Nephron (organoid): Measurements from ENCODE around the gene MYH6.
A peak's percentile ranks its signal among the peaks of the same experiment; 100 is the strongest.

Experiments
- H3K27ac Mint-ChIP-seq, 3 experiments: 2 replicates each; pipeline ENCODE4 v1.8.0; 2020; ENCODE audit warnings: mixed read lengths in 3 of 3, mild to moderate bottlenecking in 2 of 3, moderate library complexity in 1 of 3
- H3K27me3 Mint-ChIP-seq: 2 replicates; pipeline ENCODE4 v1.8.0; 2021; ENCODE audit warnings: low read depth, mild to moderate bottlenecking, moderate library complexity, mixed read lengths
- H3K36me3 Mint-ChIP-seq: 2 replicates; pipeline ENCODE4 v1.8.0; 2020; ENCODE audit warnings: low read depth, mixed read lengths
- H3K4me1 Mint-ChIP-seq: 2 replicates; pipeline ENCODE4 v1.8.0; 2020; ENCODE audit warnings: mixed read lengths
- H3K4me3 Mint-ChIP-seq, 3 experiments: 2 replicates each; pipeline ENCODE4 v1.8.0; 2020; ENCODE audit warnings: mild to moderate bottlenecking in 3 of 3, mixed read lengths in 3 of 3, moderate library complexity in 2 of 3
- H3K9me3 Mint-ChIP-seq: 2 replicates; pipeline ENCODE4 v1.8.0; 2020; ENCODE audit warnings: mixed read lengths
- TF ChIP-seq, protein P1 (sequence below), 3 experiments: fragments of 200-600 bp; sonication (generic); IDR thresholded peaks; one replicate each; pipeline ENCODE4 v1.5.0; 2021; ENCODE audit warnings: antibody characterized with exemption in 3 of 3; ENCODE audit not compliant: unreplicated experiment in 3 of 3

MYH6 gene

DNA sequence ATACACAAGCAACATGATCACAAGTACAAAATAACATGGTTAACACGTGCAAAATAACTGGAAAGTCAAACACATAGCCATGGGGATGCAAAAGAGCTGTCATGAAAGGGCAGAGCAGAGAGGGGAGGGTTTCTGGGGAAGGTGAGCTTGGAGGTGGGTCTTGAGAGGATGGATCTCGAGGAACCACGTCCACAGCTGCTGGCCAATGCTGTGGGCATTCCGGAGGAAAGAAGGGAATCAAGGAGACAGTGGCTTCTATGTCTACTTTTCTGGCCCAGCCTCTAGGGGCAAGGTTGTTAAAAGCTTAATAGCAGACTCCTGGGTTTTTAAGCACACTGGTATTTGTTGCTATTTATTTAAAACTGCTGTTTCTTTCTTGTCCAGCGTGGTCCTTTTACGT, 35.8 kb upstream of the MYH6 start:
- Mint-ChIP-seq H3K27me3 (no peaks in the 10 kb centered on the region), H3K36me3 (no peaks in the 10 kb centered on the region), H3K4me1 (peaks cover 78% of the 10 kb centered on the region), H3K4me3 (peak overlapping the region in 1 of 3 experiments; percentile 51), H3K9me3 (no peaks in the 10 kb centered on the region), H3K27ac (peak overlapping the region; percentile 51 to 65 (median 55))
- TF ChIP-seq, protein P1, sequence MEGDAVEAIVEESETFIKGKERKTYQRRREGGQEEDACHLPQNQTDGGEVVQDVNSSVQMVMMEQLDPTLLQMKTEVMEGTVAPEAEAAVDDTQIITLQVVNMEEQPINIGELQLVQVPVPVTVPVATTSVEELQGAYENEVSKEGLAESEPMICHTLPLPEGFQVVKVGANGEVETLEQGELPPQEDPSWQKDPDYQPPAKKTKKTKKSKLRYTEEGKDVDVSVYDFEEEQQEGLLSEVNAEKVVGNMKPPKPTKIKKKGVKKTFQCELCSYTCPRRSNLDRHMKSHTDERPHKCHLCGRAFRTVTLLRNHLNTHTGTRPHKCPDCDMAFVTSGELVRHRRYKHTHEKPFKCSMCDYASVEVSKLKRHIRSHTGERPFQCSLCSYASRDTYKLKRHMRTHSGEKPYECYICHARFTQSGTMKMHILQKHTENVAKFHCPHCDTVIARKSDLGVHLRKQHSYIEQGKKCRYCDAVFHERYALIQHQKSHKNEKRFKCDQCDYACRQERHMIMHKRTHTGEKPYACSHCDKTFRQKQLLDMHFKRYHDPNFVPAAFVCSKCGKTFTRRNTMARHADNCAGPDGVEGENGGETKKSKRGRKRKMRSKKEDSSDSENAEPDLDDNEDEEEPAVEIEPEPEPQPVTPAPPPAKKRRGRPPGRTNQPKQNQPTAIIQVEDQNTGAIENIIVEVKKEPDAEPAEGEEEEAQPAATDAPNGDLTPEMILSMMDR (IDR thresholded peaks at IDR 0.05; ENCODE audit: unreplicated experiment in 3 of 3) = no peak

- Mint-ChIP-seq H3K4me3 (peak overlapping the region in 2 of 3 experiments; percentile 9 to 51), H3K9me3 (no peaks in the 10 kb centered on the region), H3K27ac (peak overlapping the region; percentile 51 to 65 (median 55)), H3K4me1 (peaks cover 82% of the 10 kb centered on the region), H3K27me3 (no peaks in the 10 kb centered on the region), H3K36me3 (no peaks in the 10 kb centered on the region)
- TF ChIP-seq, protein P1 (IDR thresholded peaks at IDR 0.05; ENCODE audit: unreplicated experiment in 3 of 3) = no peak
Measured at GRCh38 chr14:23443411-23443812, 35.3 kb upstream of the MYH6 start.

GRCh38 chr14:23442721-23443356, 34.8 kb upstream of the MYH6 start:
- no peaks in the 10 kb centered on the region for H3K9me3 Mint-ChIP-seq
- H3K4me1 Mint-ChIP-seq = peaks cover 85% of the 10 kb centered on the region
- TF ChIP-seq, protein P1 (IDR thresholded peaks at IDR 0.05; ENCODE audit: unreplicated experiment in 3 of 3) = no peak
- H3K4me3 Mint-ChIP-seq = peak overlapping the region in 2 of 3 experiments; percentile 9 to 51
- no peaks in the 10 kb centered on the region for H3K36me3 Mint-ChIP-seq
- H3K27me3 Mint-ChIP-seq = no peaks in the 10 kb centered on the region
- H3K27ac Mint-ChIP-seq = peak overlapping the region; percentile 51 to 65 (median 55)

DNA sequence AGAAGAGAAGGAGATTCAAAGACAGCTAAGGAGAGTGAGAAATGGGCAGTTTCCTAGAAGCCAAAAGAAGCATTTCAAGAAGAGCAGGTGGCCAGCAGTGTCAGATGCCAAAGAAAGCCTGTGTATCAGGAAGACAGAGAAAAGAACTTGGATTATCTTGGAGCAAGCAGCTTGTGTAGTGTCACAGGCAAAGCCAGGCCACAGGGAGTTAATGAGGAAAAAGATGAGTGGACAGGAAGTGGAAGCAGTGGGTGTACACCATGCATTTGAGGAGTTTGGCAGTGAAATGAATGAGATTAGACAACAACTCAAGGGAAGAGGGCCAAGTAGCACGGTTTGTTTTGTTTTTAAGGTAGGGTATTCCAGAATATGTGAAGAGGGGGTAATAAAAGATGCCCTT, 33.0 kb upstream of the MYH6 start:
- H3K27me3 Mint-ChIP-seq = no peaks in the 10 kb centered on the region
- peak overlapping the region in 2 of 3 experiments; percentile 21 to 47 for H3K4me3 Mint-ChIP-seq
- H3K4me1 Mint-ChIP-seq = peaks cover 85% of the 10 kb centered on the region
- no peaks in the 10 kb centered on the region for H3K36me3 Mint-ChIP-seq
- H3K9me3 Mint-ChIP-seq = no peaks in the 10 kb centered on the region
- peak overlapping the region; percentile 29 to 86 (median 80) for H3K27ac Mint-ChIP-seq
- TF ChIP-seq, protein P1 (IDR thresholded peaks at IDR 0.05; ENCODE audit: unreplicated experiment in 3 of 3) = no peak

DNA sequence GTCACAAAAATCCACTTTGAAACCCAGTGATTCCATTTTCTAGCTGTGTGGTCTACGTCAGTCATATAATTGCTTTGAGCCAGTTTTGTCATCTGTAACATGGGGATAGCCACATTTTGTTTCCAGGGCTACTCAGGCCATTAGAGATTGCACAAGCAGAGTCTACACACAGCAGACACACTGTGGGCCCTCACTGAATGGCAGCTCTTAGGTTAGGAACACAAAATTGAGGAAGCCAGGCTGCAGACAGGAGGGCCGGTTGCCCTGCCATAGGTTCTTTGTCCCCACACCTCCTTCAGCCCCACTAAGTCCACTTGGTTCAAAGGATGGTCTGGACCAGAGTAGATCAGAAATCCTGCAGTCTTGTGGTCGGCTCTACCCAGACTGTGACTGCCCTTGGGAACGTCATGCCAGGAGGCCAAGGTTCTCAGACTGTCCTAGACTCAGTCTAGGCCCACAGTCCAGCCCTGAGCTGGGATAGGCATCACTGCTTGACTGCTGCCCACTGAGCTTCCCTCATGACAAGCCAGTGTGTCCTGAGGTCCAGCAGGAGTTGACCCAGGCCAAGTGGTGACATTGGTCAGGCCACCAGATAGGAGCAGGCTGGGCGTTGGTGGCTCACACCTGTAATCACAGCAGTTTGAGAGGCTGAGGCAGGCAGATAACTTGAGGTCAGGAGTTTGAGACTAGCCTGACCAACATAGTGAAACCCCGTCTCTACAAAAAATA, 31.2 kb upstream of the MYH6 start:
- TF ChIP-seq, protein P1 (IDR thresholded peaks at IDR 0.05; ENCODE audit: unreplicated experiment in 3 of 3) = no peak
- Mint-ChIP-seq H3K4me1 (peaks cover 86% of the 10 kb centered on the region), H3K27me3 (no peaks in the 10 kb centered on the region), H3K36me3 (no peaks in the 10 kb centered on the region), H3K27ac (peak overlapping the region; percentile 73 to 94 (median 93)), H3K9me3 (no peaks in the 10 kb centered on the region), H3K4me3 (no peak overlapping the region)
